ENCODE results near the gene DNASE1L3.
"Not testable (repeated sequence)": the region's sequence is repeated elsewhere in the genome, so short reads cannot be mapped to it uniquely, and the experiment has no call there.

DNASE1L3 gene

DNA sequence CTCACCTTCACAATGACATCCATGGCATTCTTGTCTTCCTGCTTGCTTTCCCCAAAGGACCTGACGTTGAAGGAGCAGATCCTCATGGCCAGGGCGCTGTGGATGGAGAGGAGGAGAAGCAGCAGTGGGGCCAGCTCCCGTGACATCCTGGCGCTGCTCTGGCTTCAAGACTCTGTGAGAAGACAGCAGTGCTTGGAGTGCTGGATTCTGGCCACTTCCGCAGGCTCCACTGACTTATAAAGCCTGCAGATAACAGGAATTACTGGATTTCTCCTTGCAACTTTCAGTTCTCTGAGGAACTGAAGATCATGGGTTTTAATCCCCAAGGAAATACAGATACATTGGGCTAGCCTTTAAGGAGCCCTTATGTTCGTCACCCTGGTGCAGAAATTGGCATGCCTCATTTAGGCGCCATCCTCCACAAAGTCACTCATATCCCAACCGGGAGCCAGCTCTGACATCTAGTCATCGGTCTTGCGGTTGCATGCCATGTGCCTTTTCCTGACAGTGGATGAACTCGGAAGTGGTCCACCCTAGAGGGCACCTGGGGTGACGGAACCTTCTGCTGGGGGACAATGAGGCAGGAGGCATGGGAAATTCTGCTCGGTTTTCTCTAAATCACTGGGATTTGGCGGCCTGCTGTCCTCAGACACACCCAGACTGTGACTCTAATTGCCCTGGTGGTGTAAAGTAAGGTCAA lies at the start of gene DNASE1L3:
Gene DNASE1L3 (minus strand): TSS at position 212 of the 700 bp plus-strand sequence. CDS start 66 bp downstream, at position 146.
- no peak for DNase-seq (ENCODE audit: low spot score)

- DNase-seq (ENCODE audit: low spot score), result peak; percentile 89
Observed at GRCh38 chr3:58260261-58260731, 49.5 kb upstream of the DNASE1L3 start.

DNA sequence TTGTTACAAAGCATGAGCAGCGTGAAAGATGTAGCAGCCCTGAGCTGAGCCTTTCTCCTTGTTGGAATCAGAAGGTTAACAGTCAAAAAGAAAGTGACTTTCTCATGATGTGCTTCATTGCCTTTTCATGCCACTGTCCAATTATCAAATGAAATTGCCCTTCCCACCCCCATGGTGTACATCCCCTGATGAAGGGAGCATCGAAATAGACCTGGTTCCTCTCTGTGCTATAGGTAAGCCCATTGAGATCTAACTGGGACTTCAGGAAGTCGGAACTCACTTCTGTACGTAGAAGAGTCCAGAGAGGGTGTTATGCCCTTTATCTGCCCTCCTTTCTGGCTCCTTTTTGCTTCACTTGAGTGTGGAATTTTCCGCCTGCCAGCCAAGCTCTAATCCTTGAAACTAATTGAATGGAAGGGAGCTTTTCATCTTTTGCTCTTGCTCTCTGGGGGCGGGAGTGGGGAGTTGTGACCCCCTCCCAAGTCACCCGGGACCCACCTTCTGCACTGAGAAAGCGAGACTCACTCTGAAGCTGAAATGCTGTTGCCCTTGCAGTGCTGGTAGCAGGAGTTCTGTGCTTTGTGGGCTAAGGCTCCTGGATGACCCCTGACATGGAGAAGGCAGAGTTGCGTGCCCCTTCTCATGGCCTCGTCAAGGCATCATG lies 47.8 kb upstream of the DNASE1L3 start:
- no peak for DNase-seq (ENCODE audit: low spot score)

DNA sequence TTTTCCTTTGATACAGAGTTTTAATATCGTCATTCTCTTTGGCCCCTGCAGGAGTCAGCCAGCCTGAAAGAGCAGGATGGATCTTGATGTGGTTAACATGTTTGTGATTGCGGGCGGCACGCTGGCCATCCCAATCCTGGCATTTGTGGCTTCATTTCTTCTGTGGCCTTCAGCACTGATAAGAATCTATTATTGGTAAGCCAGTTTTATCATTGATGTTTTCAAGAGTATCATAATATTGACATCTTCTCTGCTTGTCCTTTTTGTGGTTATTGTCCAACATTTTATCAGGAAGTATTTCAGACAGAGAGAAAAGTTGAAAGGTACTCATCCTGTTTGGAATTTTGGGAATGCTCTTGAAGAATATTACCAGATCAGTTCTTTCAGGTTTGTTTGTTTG lies 45.7 kb upstream of the DNASE1L3 start:
- no peak for DNase-seq (ENCODE audit: low spot score)

GRCh38 chr3:58256061-58256460 lies 45.3 kb upstream of the DNASE1L3 start:
- no peak for DNase-seq (ENCODE audit: low spot score)

DNA sequence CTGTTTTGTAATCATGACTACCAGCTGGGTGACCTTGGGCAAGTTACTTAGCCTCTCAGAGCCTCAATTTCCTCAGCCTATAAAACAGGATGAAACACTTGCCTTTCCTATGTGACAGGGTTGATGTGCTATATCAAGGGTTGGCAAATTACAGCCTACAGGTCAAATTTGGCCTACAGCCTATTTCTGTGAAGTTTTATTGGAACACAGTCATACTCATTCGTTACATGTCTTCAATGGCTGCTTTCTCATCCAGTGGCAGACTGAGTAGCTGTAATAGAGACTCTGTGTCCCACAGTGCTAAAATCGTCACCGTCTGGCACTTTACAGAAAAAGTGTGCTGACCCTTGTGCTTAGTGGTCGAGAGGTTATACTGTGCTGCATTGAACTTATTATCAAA lies 43.4 kb upstream of the DNASE1L3 start:
- DNase-seq (ENCODE audit: low spot score), result no peak

DNA sequence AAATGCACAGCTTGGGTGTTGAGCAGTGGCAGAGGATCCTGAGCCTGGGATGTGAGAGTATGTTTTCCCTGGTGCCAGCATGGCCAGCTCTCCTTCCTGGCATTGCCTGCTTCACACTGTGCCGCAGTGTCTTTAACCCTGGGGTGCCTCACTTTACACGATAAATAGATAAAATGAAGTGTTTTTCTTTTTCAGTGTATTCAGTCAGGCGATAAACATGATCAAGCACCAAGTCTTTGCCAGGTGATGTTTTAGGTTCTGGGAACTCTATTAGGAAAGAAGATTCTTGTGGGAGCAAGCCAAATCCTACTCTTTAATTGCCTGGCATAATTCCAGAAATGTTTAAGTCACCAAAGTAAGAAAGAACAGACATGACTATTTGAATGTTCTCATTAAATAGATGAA lies 40.9 kb upstream of the DNASE1L3 start:
- no peak for DNase-seq (ENCODE audit: low spot score)

- no peak for DNase-seq (ENCODE audit: low spot score)
Observed at GRCh38 chr3:58250093-58250707, 39.4 kb upstream of the DNASE1L3 start.

DNA sequence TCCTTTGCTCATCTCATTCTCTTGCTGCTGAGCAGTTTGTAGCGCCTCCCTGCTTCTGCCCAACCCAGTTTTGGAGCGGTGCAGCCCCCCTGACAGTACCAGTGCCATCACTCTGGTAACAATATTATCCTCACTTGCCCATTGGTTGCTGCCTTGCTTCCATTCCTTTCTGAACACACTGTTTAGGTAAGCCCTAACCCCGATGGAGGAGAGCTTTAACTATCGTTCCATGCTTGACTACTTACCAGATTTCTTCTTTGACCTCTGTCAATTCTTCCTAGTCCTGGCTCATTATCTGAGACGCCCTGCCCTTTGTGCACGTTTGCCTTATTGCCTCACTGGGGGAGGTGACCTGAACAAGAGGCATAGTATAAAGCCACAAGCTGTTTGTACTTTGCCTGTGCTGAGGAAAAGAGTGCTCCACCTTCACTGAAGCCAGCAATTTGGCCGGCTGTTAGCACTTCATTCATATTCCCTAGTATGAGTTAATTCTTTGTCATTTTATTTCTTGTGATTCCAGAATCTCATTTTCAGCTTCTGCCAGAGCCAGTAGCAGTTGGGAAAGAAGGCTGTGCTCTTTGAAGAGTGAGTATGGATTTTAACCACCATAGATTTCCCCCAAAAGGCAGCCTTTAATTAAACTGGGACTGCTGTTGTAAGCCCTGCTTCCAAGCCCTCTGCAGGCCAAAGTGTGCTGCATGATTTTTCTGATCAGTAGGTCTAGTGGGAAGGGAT lies 38.8 kb upstream of the DNASE1L3 start:
- peak; percentile 22 for DNase-seq (ENCODE audit: low spot score)

DNA sequence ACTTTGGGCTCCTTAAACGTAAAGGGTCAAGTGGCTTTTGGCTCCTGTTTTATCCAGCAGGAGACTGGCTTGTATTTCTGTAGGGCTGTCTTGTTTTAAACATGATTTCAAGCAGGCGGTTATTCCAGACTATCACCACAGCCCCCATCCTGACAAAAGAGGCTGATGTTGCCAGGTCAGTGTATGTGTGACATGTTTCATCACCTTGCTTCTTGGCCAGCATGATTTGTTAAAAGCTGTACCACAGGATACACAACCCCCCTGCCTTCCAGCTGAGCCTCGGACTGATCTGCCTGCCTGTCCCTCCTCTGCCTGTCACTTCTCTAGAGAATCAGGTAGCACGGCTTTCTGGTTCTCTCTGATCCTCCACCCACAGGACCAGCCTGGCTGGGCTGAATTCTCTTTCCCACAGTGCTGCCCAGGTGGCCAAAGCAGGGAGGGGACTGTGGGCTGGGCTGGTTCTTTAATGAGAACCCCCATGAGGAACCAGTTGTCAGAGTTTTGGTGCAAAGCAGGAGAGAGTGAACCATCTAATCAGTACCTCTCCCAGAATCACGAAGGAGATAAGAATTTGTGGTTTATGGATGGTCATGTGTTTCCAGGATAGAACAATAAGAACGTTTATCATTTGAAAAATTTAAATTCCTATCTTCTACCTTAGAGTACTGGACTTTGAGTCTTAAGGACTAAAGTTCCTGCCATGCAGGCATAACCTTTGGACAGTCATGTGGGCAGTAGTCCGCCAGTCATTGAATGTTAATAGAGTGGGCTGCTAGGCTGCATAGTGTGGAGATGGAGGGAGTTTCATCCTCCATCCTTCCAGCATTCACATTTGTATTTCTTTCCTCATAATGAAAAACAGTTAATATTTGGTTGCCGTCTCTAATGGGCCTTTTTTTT lies 35.6 kb upstream of the DNASE1L3 start:
- DNase-seq (ENCODE audit: low spot score), result no peak

GRCh38 chr3:58243976-58244585 lies 33.3 kb upstream of the DNASE1L3 start:
- DNase-seq (ENCODE audit: low spot score), result no peak

- DNase-seq (ENCODE audit: low spot score), result not testable (repeated sequence)
Observed at GRCh38 chr3:58242860-58243259, 32.1 kb upstream of the DNASE1L3 start.

DNA sequence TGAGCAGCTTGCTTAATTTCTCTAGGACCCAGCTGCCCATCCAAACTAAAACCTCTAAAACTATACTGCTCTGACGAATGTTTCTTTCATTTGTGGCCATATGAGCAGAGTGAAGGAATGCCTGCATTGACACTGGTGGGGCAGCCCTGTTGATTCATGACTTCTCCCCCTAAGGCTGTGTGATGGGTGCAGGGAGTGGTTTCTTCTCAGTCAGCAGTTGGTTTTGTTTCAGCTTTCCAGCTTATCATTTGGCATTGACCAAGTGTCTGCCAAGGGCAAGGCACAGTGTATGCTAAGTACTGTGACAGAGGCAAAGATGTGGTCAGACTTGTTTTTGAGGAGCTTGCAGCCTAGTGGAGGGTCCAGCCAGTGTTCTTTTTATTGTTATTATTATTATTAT lies 31.6 kb upstream of the DNASE1L3 start:
- no peak for DNase-seq (ENCODE audit: low spot score)

- DNase-seq (ENCODE audit: low spot score), result no peak
Observed at GRCh38 chr3:58241306-58242044, 30.7 kb upstream of the DNASE1L3 start.

- DNase-seq (ENCODE audit: low spot score), result no peak
Observed at GRCh38 chr3:58238830-58239229, 28.1 kb upstream of the DNASE1L3 start.

DNA sequence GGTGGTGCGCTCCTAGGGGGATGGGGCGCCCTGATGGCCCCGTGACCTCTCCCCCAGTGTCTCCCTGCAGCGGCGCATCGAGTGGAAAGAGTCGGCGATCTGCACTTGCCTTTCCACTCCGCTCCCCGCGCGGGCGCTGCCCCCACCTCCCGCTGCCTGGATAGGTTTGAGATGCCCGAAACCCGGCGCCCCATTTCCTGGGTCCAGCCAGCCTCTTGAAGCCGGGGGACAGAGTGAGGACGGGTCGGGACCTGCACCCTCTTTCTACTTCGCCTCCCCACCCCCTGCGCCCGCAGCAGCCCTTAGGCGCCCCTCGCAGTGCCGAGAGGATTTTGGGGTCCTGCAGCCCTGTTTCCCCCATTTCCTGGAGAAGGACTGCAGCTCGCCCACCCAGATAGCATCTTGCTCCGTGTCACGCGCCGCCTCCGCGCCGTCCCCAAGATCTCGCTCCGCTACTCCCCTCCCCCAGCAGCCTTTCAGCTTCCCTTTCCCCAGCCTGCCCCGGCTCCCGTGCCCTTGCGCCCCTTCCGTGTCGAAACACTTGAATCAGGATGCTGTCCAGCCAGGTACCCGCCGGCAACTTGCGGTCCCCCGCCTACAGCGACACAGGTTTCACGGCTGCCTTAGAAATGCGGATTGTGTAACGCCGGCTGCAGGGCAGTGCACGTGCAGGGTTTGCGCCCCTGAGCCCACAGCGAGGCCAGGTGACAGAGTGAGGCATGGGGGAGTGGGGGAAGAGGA lies 27.3 kb upstream of the DNASE1L3 start:
- no peak for DNase-seq (ENCODE audit: low spot score)

DNA sequence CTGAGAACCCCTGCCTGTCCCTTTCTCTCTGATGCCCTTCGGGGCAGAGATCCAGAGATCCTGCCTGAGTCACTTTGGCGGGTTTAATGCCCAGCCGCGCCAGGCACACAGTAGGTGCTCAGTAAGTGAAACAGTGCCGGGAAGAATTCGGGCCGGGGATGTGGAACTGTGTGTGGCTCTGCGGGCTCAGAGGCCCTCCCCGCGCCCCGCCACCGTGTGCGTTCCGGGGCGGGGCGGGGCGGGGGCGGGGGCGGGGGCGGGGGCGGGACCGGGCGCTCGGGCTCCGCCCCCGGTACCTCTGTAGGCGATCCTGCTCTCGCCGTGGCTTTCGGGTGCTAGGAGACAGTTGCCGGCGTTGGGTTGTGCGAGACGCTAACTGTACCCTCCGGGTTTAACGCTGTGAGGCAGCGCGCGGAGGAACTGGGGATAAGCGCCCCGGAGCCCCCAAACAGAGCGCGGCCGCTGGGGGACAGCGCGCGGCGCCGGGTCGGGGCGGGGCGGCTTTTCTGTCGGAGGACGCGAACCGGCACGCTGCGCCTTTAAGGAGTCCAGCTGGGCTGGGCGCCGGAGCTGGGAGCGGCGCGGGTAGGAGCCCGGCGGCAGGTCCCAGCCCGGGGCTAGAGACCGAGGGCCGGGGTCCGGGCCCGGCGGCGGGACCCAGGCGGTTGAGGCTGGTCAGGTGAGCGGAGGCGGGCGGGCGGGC lies 26.6 kb upstream of the DNASE1L3 start, which contains the start of gene ABHD6:
Gene ABHD6 (plus strand): TSS at position 555 of the 703 bp plus-strand sequence. CDS start 18,795 bp downstream, outside the sequence.
- peak; percentile 95 for DNase-seq (ENCODE audit: low spot score)

DNA sequence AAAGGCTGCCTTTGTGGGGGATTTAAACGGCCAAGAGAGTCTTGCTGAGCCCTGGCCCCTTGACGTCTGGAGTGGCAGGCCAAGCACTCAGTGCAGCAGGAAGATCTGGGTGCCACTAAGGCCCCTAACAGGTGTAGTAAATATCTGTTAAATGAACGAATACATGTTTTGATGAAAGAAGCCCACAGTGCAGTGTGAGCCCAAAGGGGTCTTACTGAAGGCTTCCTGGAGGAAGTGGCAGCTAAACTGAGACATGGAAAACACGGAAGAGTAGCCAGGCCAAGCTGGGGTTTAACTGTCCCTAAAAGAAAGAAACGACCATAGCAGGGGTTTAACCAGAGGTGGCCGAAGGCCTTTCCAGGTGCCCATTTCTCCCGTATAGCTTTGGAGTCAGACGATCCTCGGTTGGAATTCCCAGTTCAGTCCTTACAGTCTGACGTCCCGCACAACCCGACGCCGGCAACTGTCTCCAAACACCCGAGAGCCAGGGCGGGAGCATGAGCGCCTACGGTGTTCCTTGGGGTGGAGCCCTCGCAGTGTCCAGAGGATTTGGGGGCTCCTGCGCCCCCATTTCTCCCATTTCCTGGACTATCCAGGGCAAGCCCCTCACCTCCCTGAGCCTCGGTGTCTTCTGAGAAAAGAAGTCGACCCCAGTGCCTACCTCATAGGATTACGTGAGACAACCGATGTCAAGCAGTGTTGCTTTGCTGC lies 25.9 kb upstream of the DNASE1L3 start:
- DNase-seq (ENCODE audit: low spot score), result peak; percentile 28

All from AG20443 (cell line).